A673 (cell line): ENCODE data around the gene WDFY4. TPM values are rescaled to one million over a fixed set of nuclear protein-coding genes. Genes with fewer than 3 reads are reported as not detected.
"Not testable (repeated sequence)": the region's sequence is repeated elsewhere in the genome, so short reads cannot be mapped to it uniquely, and the experiment has no call there.

Experiments
- BruUV-seq: library from RNA; stranded (reverse); fragments of 400-500 nt; replicated peaks from 2 replicates; lab custom pipeline; 2021; lab: Mats Ljungman, UMichigan
- CTCF ChIA-PET: fragments of 300-600 bp; sonication (Branson Sonifier 250); formaldehyde crosslinking; loops from one replicate; lab custom pipeline; 2022; ENCODE audit warnings: antibody characterized with exemption; lab: Charles Lee
- POLR2A ChIA-PET: fragments of 300-600 bp; sonication (Branson Sonifier 250); formaldehyde crosslinking; loops from one replicate; lab custom pipeline; 2022; ENCODE audit warnings: antibody characterized with exemption; ENCODE audit not compliant: low non-redundant PET; lab: Charles Lee
- DNase-seq: peaks from one replicate; pipeline ENCODE4 v3.0.0-alpha.2; 2015; ENCODE audit warnings: low spot score
- H3K27ac ChIP-seq: fragments of 200-600 bp; sonication (generic); 2 replicates; pipeline ENCODE4 v1.5.1; 2016; ENCODE audit warnings: mixed run types, low read depth, mild to moderate bottlenecking, mixed read lengths, antibody characterized with exemption, low read length; ENCODE audit not compliant: poor library complexity, severe bottlenecking
- H3K27me3 ChIP-seq: fragments of 200-600 bp; sonication (generic); replicated peaks from 2 replicates; pipeline ENCODE4 v1.6.1; 2017; ENCODE audit warnings: mixed run types, low read depth, mild to moderate bottlenecking, mixed read lengths, antibody characterized with exemption, low read length; ENCODE audit not compliant: insufficient read depth, poor library complexity
- H3K36me3 ChIP-seq: fragments of 200-600 bp; sonication (generic); 2 replicates; pipeline ENCODE4 v1.6.1; 2016; ENCODE audit warnings: mixed run types, mild to moderate bottlenecking, mixed read lengths, antibody characterized with exemption, low read length; ENCODE audit not compliant: insufficient read depth, poor library complexity, severe bottlenecking
- H3K4me1 ChIP-seq: fragments of 200-600 bp; sonication (generic); 2 replicates; pipeline ENCODE4 v1.6.1; 2017; ENCODE audit warnings: mixed run types, mild to moderate bottlenecking, mixed read lengths, antibody characterized with exemption, low read length; ENCODE audit not compliant: insufficient read depth, poor library complexity, severe bottlenecking
- H3K4me3 ChIP-seq: fragments of 200-600 bp; sonication (generic); 2 replicates; pipeline ENCODE4 v1.5.1; 2016; ENCODE audit warnings: low read depth, mixed run types, mild to moderate bottlenecking, mixed read lengths, low read length; ENCODE audit not compliant: poor library complexity, severe bottlenecking
- H3K9me3 ChIP-seq: fragments of 200-600 bp; sonication (generic); 2 replicates; pipeline ENCODE4 v1.6.1; 2016; ENCODE audit warnings: mixed run types, low read depth, mild to moderate bottlenecking, mixed read lengths, antibody characterized with exemption, low read length; ENCODE audit not compliant: poor library complexity, severe bottlenecking
- CTCF ChIP-seq: fragments of 300-800, 200-600 bp; sonication (generic); conservative IDR thresholded peaks from 2 replicates; pipeline ENCODE4 v1.5.1; 2017; ENCODE audit warnings: low read depth, mild to moderate bottlenecking, antibody characterized with exemption, low read length, moderate library complexity, mixed read lengths
- EZH2 ChIP-seq: fragments of 200-600 bp; sonication (generic); IDR thresholded peaks from 2 replicates; pipeline ENCODE4 v1.6.1; 2017; ENCODE audit warnings: borderline replicate concordance, low read depth, mild to moderate bottlenecking, mixed read lengths, antibody characterized with exemption, low read length; ENCODE audit not compliant: poor library complexity, severe bottlenecking
- intact Hi-C: fragments of 100-400 bp; cut with micrococcal nuclease; formaldehyde crosslinking; loops from one replicate; pipeline ENCODE4 v1.10.0; 2022; ENCODE audit not compliant: unreplicated experiment
- total RNA-seq: library from RNA; stranded (reverse); gene quantifications from 2 replicates; pipeline ENCODE4 v1.2.3, GENCODE V29; 2021

The WDFY4 gene
- total RNA-seq, 1 experiment from 2014 or later = not detected

- Histone ChIP-seq H3K27ac (no peak overlapping the region), H3K27me3 (peaks cover 3% of the 10 kb centered on the region), H3K36me3 (no peaks in the 10 kb centered on the region), H3K4me3 (no peak overlapping the region), H3K9me3 (peaks cover 6% of the 10 kb centered on the region), H3K4me1 (no peaks in the 10 kb centered on the region)
- no peak for DNase-seq
- intact Hi-C loops = no loop called here
- no peak for TF ChIP-seq EZH2
- POLR2A ChIA-PET = no interaction called here
- CTCF ChIA-PET = no interaction called here
- no TSS peak for BruUV-seq
Measured at GRCh38 chr10:48639632-48640031, 45.0 kb upstream of the WDFY4 start.

GRCh38 chr10:48640326-48640725, 44.3 kb upstream of the WDFY4 start:
- CTCF ChIA-PET = no interaction called here
- H3K4me3 ChIP-seq = no peak overlapping the region
- TF ChIP-seq EZH2 = no peak
- TF ChIP-seq CTCF = no peak
- no peak overlapping the region for H3K27ac ChIP-seq
- intact Hi-C loops = no loop called here
- peaks cover 6% of the 10 kb centered on the region for H3K9me3 ChIP-seq
- H3K27me3 ChIP-seq = peaks cover 9% of the 10 kb centered on the region
- POLR2A ChIA-PET = no interaction called here
- H3K36me3 ChIP-seq = no peaks in the 10 kb centered on the region
- no TSS peak for BruUV-seq
- H3K4me1 ChIP-seq = no peaks in the 10 kb centered on the region
- no peak for DNase-seq

- DNase-seq, BruUV-seq, CTCF ChIA-PET, H3K36me3 ChIP-seq, intact Hi-C loops, H3K4me1 ChIP-seq, H3K4me3 ChIP-seq, POLR2A ChIA-PET, H3K9me3 ChIP-seq, H3K27ac ChIP-seq: not testable (repeated sequence)
- H3K27me3 ChIP-seq = peaks cover 17% of the 10 kb centered on the region
Measured at GRCh38 chr10:48641099-48641690, 43.5 kb upstream of the WDFY4 start.

- no peaks in the 10 kb centered on the region for H3K4me1 ChIP-seq
- H3K27ac ChIP-seq = no peak overlapping the region
- H3K4me3 ChIP-seq = no peak overlapping the region
- intact Hi-C loops = no loop called here
- peaks cover 5% of the 10 kb centered on the region for H3K9me3 ChIP-seq
- DNase-seq = no peak
- no peak for TF ChIP-seq CTCF
- TF ChIP-seq EZH2 = no peak
- ChIA-PET POLR2A (no interaction called here), CTCF (no interaction called here)
- BruUV-seq = no TSS peak
- peaks cover 30% of the 10 kb centered on the region for H3K27me3 ChIP-seq
- H3K36me3 ChIP-seq = no peaks in the 10 kb centered on the region
Measured at GRCh38 chr10:48645600-48645999, 39.1 kb upstream of the WDFY4 start.

GRCh38 chr10:48647073-48647472, 37.6 kb upstream of the WDFY4 start:
- DNase-seq, H3K27ac ChIP-seq, POLR2A ChIA-PET, H3K4me3 ChIP-seq, BruUV-seq, H3K4me1 ChIP-seq, H3K36me3 ChIP-seq, CTCF ChIA-PET, intact Hi-C loops, H3K9me3 ChIP-seq: not testable (repeated sequence)
- peaks cover 32% of the 10 kb centered on the region for H3K27me3 ChIP-seq
